ENCODE measurements around the gene CMTM3. TPM values are rescaled to one million over a fixed set of nuclear protein-coding genes. Genes with fewer than 3 reads are reported as not detected.

Gene CMTM3
- total and polyA plus RNA-seq, 4 donors: 1.6 to 12.2 (median 4.6) TPM

GRCh38 chr16:66640724-66641314 is 36.3 kb downstream of the CMTM3 start:
- Histone ChIP-seq H3K9ac (ENCODE audit: low read depth in 1 of 2, low read length in 2 of 2) (no peak overlapping the region), H3K27ac (ENCODE audit: low read depth in 1 of 2, low read length in 2 of 2) (no peak overlapping the region), H3K4me1 (ENCODE audit: control insufficient read depth in 4 of 4, insufficient read depth in 4 of 4, low read length in 3 of 4) (peaks cover 0 to 7% (median 0%) of the 10 kb centered on the region in 4 donors), H3K27me3 (ENCODE audit: control insufficient read depth in 4 of 4, insufficient read depth in 4 of 4, low read length in 3 of 4) (no peaks in the 10 kb centered on the region), H3K9me3 (ENCODE audit: control insufficient read depth in 4 of 4, low read length in 3 of 4) (no peaks in the 10 kb centered on the region), H3K36me3 (ENCODE audit: control insufficient read depth in 4 of 4, insufficient read depth in 3 of 4, low read depth in 1 of 4, low read length in 3 of 4) (no peaks in the 10 kb centered on the region), H3K4me3 (ENCODE audit: low read depth in 1 of 3, low read length in 3 of 3) (no peak overlapping the region)
- TF ChIP-seq CTCF (IDR thresholded peaks at IDR 0.05; ENCODE audit: low read depth, low read length, missing input control) (no peak), ATF3 (IDR thresholded peaks at IDR 0.05) (no peak), FOXA1 (IDR thresholded peaks at IDR 0.05) (no peak), HNF4A (conservative IDR thresholded peaks at IDR 0.05) (no peak), NR2F2 (IDR thresholded peaks at IDR 0.05) (no peak), ZBTB33 (IDR thresholded peaks at IDR 0.05) (no peak), MAX (IDR thresholded peaks at IDR 0.05) (no peak), EGR1 (IDR thresholded peaks at IDR 0.05; ENCODE audit: low read depth in 2 of 2) (no peak)
- WGBS: 89% methylated on average over 3 of the region's 3 CpGs
- DNase-seq (ENCODE audit: low spot score): no peak

- Histone ChIP-seq H3K9ac (ENCODE audit: low read depth in 1 of 2, low read length in 2 of 2) (no peak overlapping the region), H3K27ac (ENCODE audit: low read depth in 1 of 2, low read length in 2 of 2) (no peak overlapping the region), H3K4me1 (ENCODE audit: control insufficient read depth in 4 of 4, insufficient read depth in 4 of 4, low read length in 3 of 4) (peaks cover 0 to 7% (median 0%) of the 10 kb centered on the region in 4 donors), H3K4me3 (ENCODE audit: low read depth in 1 of 3, low read length in 3 of 3) (no peak overlapping the region), H3K36me3 (ENCODE audit: control insufficient read depth in 4 of 4, insufficient read depth in 3 of 4, low read depth in 1 of 4, low read length in 3 of 4) (no peaks in the 10 kb centered on the region), H3K27me3 (ENCODE audit: control insufficient read depth in 4 of 4, insufficient read depth in 4 of 4, low read length in 3 of 4) (no peaks in the 10 kb centered on the region), H3K9me3 (ENCODE audit: control insufficient read depth in 4 of 4, low read length in 3 of 4) (no peaks in the 10 kb centered on the region)
- no peak for TF ChIP-seq HNF4A (conservative IDR thresholded peaks at IDR 0.05)
- TF ChIP-seq RAD21 (IDR thresholded peaks at IDR 0.05): no peak
- no peak for TF ChIP-seq REST (IDR thresholded peaks at IDR 0.05)
- TF ChIP-seq JUND (IDR thresholded peaks at IDR 0.05): no peak
- no peak for TF ChIP-seq ZBTB33 (IDR thresholded peaks at IDR 0.05)
- DNase-seq (ENCODE audit: low spot score): no peak
- 94% methylated on average over 1 of the region's 1 CpG for WGBS
Observed at GRCh38 chr16:66641387-66641786, 36.9 kb downstream of the CMTM3 start.

Data from liver (tissue), 9 donors.